HEK293 (cell line): Measurements from ENCODE around the gene HSH2D.

ENCODE experiments used
- CTCF ChIA-PET: fragments of 350-600 bp; formaldehyde crosslinking; extraction: SDS; loops from one replicate; lab custom pipeline; 2021; ENCODE audit warnings: antibody characterized with exemption; lab: Yijun Ruan, JAX
- POLR2A ChIA-PET: fragments of 300-600 bp; formaldehyde crosslinking; extraction: SDS; loops from one replicate; lab custom pipeline; 2020; ENCODE audit warnings: antibody characterized with exemption, inconsistent platforms; lab: Yijun Ruan, JAX
- H3K27ac ChIP-seq: fragments of 200-500 bp; sonication (Bioruptor generic); 2 replicates; pipeline ENCODE4 v1.5.1; 2014; ENCODE audit warnings: low read depth, low read length, control low read depth, inconsistent platforms; ENCODE audit errors: extremely low read depth
- H3K36me3 ChIP-seq, 2 experiments: fragments of 200-500 bp in 1 of 2; sonication (Bioruptor generic) in 1 of 2; 1 replicate in 1 of 2; 2 replicates in 1 of 2; pipeline ENCODE4 v1.5.1; 2014 to 2017; ENCODE audit warnings: inconsistent platforms in 2 of 2, low read length in 2 of 2; ENCODE audit not compliant: control insufficient read depth in 2 of 2, insufficient read depth in 1 of 2
- H3K4me1 ChIP-seq: fragments of 200-500 bp; sonication (Bioruptor generic); 2 replicates; pipeline ENCODE4 v1.5.1; 2014; ENCODE audit warnings: mild to moderate bottlenecking, low read length, inconsistent platforms; ENCODE audit not compliant: control insufficient read depth, insufficient read depth
- H3K4me3 ChIP-seq: 2 replicates; pipeline ENCODE4 v1.5.1; 2011; ENCODE audit warnings: low read depth, mild to moderate bottlenecking, control low read depth, low read length, moderate library complexity
- H3K9me3 ChIP-seq: fragments of 200-500 bp; sonication (Bioruptor generic); 2 replicates; pipeline ENCODE4 v1.5.1; 2014; ENCODE audit warnings: low read depth, low read length, inconsistent platforms; ENCODE audit not compliant: control insufficient read depth, insufficient read depth
- GFI1B ChIP-seq: fragments of 450-650 bp; formaldehyde crosslinking; IDR thresholded peaks from 2 replicates; pipeline ENCODE4 v1.5.1; 2016; ENCODE audit warnings: missing biosample characterization, missing genetic modification characterization
- GLI2 ChIP-seq: fragments of 450-650 bp; formaldehyde crosslinking; IDR thresholded peaks from 2 replicates; pipeline ENCODE4; 2017; ENCODE audit warnings: missing biosample characterization, missing genetic modification characterization, low read depth, borderline replicate concordance
- KLF8 ChIP-seq: fragments of 450-650 bp; formaldehyde crosslinking; IDR thresholded peaks from 2 replicates; pipeline ENCODE4 v1.5.1; 2016; ENCODE audit warnings: missing biosample characterization, missing genetic modification characterization
- REST ChIP-seq: fragments of 450-650 bp; formaldehyde crosslinking; IDR thresholded peaks from 2 replicates; pipeline ENCODE4 v1.5.1; 2016; ENCODE audit warnings: missing biosample characterization, missing genetic modification characterization
- SCRT1 ChIP-seq: fragments of 450-650 bp; formaldehyde crosslinking; IDR thresholded peaks from 2 replicates; pipeline ENCODE4 v1.5.1; 2016; ENCODE audit warnings: missing biosample characterization, missing genetic modification characterization, borderline replicate concordance
- ZBTB20 ChIP-seq: fragments of 450-650 bp; formaldehyde crosslinking; IDR thresholded peaks from 2 replicates; pipeline ENCODE4 v1.5.1; 2016; ENCODE audit warnings: missing biosample characterization, missing genetic modification characterization
- ZNF10 ChIP-seq: fragments of 450-650 bp; formaldehyde crosslinking; IDR thresholded peaks from 2 replicates; pipeline ENCODE4 v1.5.1; 2017; ENCODE audit warnings: missing biosample characterization, missing genetic modification characterization
- ZNF16 ChIP-seq: fragments of 450-650 bp; formaldehyde crosslinking; IDR thresholded peaks from 2 replicates; pipeline ENCODE4 v1.5.1; 2016; ENCODE audit warnings: low read depth, missing biosample characterization, missing genetic modification characterization
- ZNF175 ChIP-seq: fragments of 450-650 bp; formaldehyde crosslinking; IDR thresholded peaks from 2 replicates; pipeline ENCODE4 v1.5.1; 2016; ENCODE audit warnings: missing biosample characterization, missing genetic modification characterization
- ZNF354C ChIP-seq: fragments of 450-650 bp; formaldehyde crosslinking; IDR thresholded peaks from 2 replicates; pipeline ENCODE4 v1.5.1; 2016; ENCODE audit warnings: missing biosample characterization, missing genetic modification characterization, low read depth, borderline replicate concordance
- ZNF518A ChIP-seq: fragments of 450-650 bp; formaldehyde crosslinking; conservative IDR thresholded peaks from 2 replicates; pipeline ENCODE4 v1.5.1; 2016; ENCODE audit warnings: low read depth, missing biosample characterization, missing genetic modification characterization
- ZNF530 ChIP-seq: fragments of 450-650 bp; formaldehyde crosslinking; IDR thresholded peaks from 2 replicates; pipeline ENCODE4 v1.5.1; 2016; ENCODE audit warnings: low read depth, missing biosample characterization, missing genetic modification characterization
- ZNF558 ChIP-seq: fragments of 450-650 bp; formaldehyde crosslinking; IDR thresholded peaks from 2 replicates; pipeline ENCODE4 v1.5.1; 2016; ENCODE audit warnings: missing biosample characterization, missing genetic modification characterization
- ZNF624 ChIP-seq: fragments of 450-650 bp; formaldehyde crosslinking; IDR thresholded peaks from 2 replicates; pipeline ENCODE4 v1.5.1; 2017; ENCODE audit warnings: missing biosample characterization, missing genetic modification characterization
- ZNF629 ChIP-seq: fragments of 450-650 bp; formaldehyde crosslinking; IDR thresholded peaks from 2 replicates; pipeline ENCODE4 v1.5.1; 2017; ENCODE audit warnings: missing biosample characterization, missing genetic modification characterization
- ZNF664 ChIP-seq: fragments of 450-650 bp; formaldehyde crosslinking; IDR thresholded peaks from 2 replicates; pipeline ENCODE4 v1.5.1; 2016; ENCODE audit warnings: missing biosample characterization, missing genetic modification characterization
- ZNF692 ChIP-seq: fragments of 450-650 bp; formaldehyde crosslinking; IDR thresholded peaks from 2 replicates; pipeline ENCODE4 v1.5.1; 2016; ENCODE audit warnings: missing biosample characterization, missing genetic modification characterization
- ZNF785 ChIP-seq: fragments of 450-650 bp; formaldehyde crosslinking; IDR thresholded peaks from 2 replicates; pipeline ENCODE4 v1.5.1; 2016; ENCODE audit warnings: missing biosample characterization, missing genetic modification characterization
- ZNF792 ChIP-seq: fragments of 450-650 bp; formaldehyde crosslinking; IDR thresholded peaks from 2 replicates; pipeline ENCODE4 v1.5.1; 2016; ENCODE audit warnings: missing biosample characterization, missing genetic modification characterization
- TF ChIP-seq, protein P1 (sequence below): fragments of 450-650 bp; formaldehyde crosslinking; IDR thresholded peaks from 2 replicates; pipeline ENCODE4 v1.5.0; 2017; ENCODE audit warnings: missing biosample characterization, missing genetic modification characterization, borderline replicate concordance
- TF ChIP-seq, protein P2 (sequence below): IDR thresholded peaks from 2 replicates; pipeline ENCODE4 v1.6.1; 2011; ENCODE audit warnings: mild to moderate bottlenecking, low read depth, low read length, borderline replicate concordance

HSH2D gene

DNA sequence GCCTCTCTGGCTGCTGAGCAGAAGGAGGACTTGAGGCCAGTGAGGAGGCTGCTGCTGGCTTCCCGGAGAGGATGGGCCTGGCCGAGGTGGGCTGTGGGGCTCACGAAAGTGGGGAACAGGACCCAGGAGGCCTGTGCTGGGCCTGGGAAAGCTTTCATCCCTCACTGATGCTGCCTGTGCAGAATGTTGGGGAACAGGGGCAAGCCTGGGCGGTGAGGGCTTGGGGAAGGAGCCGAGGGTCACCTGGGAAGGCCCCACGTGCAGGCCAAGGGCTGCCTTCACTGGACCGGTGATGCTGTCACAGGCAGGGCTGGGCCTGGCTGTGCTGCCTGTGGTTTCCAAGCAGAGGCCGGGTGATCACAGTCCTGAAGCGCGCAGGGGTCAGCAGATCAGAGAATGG lies 63.6 kb downstream of the HSH2D start:
- H3K36me3 ChIP-seq, result peaks cover 25 to 97% of the 10 kb centered on the region in 2 experiments
- POLR2A ChIA-PET, result no interaction called here
- CTCF ChIA-PET, result no interaction called here

GRCh38 chr19:16207490-16208025 lies 64.1 kb downstream of the HSH2D start:
- Histone ChIP-seq H3K4me3 (no peak overlapping the region), H3K9me3 (no peaks in the 10 kb centered on the region), H3K4me1 (no peaks in the 10 kb centered on the region), H3K36me3 (peaks cover 28 to 92% of the 10 kb centered on the region in 2 experiments), H3K27ac (no peak overlapping the region)
- no peak for TF ChIP-seq ZNF558 (tag by site-specific recombination)
- no peak for TF ChIP-seq ZNF16
- TF ChIP-seq SCRT1 (tag by site-specific recombination), result no peak
- TF ChIP-seq ZNF354C (tag by site-specific recombination), result no peak
- no peak for TF ChIP-seq ZNF175 (tag by site-specific recombination)
- TF ChIP-seq ZNF792 (tag by site-specific recombination), result no peak
- TF ChIP-seq ZNF624 (tag by site-specific recombination), result no peak
- TF ChIP-seq, protein P1, sequence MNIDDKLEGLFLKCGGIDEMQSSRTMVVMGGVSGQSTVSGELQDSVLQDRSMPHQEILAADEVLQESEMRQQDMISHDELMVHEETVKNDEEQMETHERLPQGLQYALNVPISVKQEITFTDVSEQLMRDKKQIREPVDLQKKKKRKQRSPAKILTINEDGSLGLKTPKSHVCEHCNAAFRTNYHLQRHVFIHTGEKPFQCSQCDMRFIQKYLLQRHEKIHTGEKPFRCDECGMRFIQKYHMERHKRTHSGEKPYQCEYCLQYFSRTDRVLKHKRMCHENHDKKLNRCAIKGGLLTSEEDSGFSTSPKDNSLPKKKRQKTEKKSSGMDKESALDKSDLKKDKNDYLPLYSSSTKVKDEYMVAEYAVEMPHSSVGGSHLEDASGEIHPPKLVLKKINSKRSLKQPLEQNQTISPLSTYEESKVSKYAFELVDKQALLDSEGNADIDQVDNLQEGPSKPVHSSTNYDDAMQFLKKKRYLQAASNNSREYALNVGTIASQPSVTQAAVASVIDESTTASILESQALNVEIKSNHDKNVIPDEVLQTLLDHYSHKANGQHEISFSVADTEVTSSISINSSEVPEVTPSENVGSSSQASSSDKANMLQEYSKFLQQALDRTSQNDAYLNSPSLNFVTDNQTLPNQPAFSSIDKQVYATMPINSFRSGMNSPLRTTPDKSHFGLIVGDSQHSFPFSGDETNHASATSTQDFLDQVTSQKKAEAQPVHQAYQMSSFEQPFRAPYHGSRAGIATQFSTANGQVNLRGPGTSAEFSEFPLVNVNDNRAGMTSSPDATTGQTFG, result no peak
- no peak for TF ChIP-seq ZNF692 (tag by site-specific recombination)
- TF ChIP-seq ZNF518A (tag by site-specific recombination), result no peak
- no peak for TF ChIP-seq REST (tag by site-specific recombination)
- TF ChIP-seq ZNF629 (tag by site-specific recombination), result no peak
- TF ChIP-seq ZNF530 (tag by site-specific recombination), result no peak
- no peak for TF ChIP-seq KLF8 (tag by site-specific recombination)
- TF ChIP-seq GLI2 (tag by site-specific recombination), result no peak
- no peak for TF ChIP-seq GFI1B (tag by site-specific recombination)
- TF ChIP-seq ZNF785, result no peak
- TF ChIP-seq ZNF664 (tag by site-specific recombination), result no peak
- no peak for TF ChIP-seq ZBTB20 (tag by site-specific recombination)
- ChIA-PET CTCF (interaction anchor here (0.8 kb wide), 1 partner anchor 40 kb away, joined by 3 read pairs; no protein-coding TSS in a partner anchor), POLR2A (no interaction called here)

More for the DNA sequence above, 63.6 kb downstream of the HSH2D start:
- TF ChIP-seq, protein P2, sequence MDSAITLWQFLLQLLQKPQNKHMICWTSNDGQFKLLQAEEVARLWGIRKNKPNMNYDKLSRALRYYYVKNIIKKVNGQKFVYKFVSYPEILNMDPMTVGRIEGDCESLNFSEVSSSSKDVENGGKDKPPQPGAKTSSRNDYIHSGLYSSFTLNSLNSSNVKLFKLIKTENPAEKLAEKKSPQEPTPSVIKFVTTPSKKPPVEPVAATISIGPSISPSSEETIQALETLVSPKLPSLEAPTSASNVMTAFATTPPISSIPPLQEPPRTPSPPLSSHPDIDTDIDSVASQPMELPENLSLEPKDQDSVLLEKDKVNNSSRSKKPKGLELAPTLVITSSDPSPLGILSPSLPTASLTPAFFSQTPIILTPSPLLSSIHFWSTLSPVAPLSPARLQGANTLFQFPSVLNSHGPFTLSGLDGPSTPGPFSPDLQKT, result no peak
- no peak for TF ChIP-seq ZNF10 (tag by site-specific recombination)
- no peaks in the 10 kb centered on the region for H3K4me1 ChIP-seq
- H3K9me3 ChIP-seq, result no peaks in the 10 kb centered on the region
- H3K27ac ChIP-seq, result no peak overlapping the region
- H3K4me3 ChIP-seq, result no peak overlapping the region
